DOHH2 (cell line): Measurements from ENCODE around the gene MARS1.
"Not testable (repeated sequence)": the region's sequence is repeated elsewhere in the genome, so short reads cannot be mapped to it uniquely, and the experiment has no call there.

Experiments used
- EZH2phosphoT487 ChIP-seq: fragments of 200-600 bp; sonication (generic); IDR thresholded peaks from 2 replicates; pipeline ENCODE4 v1.6.1; 2017; ENCODE audit warnings: borderline replicate concordance, mild to moderate bottlenecking, antibody characterized with exemption, low read length, moderate library complexity, mixed read lengths
- TF ChIP-seq, protein P1 (sequence below): fragments of 200-600 bp; sonication (generic); IDR thresholded peaks from one replicate; pipeline ENCODE4 v1.5.1; 2014; ENCODE audit warnings: antibody characterized with exemption, mild to moderate bottlenecking, low read depth, low read length; ENCODE audit not compliant: poor library complexity, severe bottlenecking

DNA sequence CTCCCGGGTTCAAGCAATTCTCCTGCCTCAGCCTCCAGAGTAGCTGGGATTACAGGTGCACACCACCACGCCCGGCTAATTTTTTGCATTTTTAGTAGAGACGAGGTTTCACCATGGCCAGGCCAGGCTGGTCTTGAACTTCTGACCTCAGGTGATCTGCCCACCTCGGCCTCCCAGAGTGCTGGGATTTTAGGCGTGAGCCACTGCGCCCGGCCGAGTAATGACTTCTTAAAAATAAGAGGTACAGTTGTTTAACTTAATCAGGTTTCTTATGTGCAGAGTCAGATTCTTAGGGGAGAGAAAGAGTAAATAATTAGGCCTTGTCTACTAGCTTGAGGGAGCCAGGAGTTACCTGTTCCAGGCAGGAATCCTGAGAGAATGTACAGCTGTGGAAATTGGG lies 26.4 kb downstream of the MARS1 start:
- TF ChIP-seq, protein P1, sequence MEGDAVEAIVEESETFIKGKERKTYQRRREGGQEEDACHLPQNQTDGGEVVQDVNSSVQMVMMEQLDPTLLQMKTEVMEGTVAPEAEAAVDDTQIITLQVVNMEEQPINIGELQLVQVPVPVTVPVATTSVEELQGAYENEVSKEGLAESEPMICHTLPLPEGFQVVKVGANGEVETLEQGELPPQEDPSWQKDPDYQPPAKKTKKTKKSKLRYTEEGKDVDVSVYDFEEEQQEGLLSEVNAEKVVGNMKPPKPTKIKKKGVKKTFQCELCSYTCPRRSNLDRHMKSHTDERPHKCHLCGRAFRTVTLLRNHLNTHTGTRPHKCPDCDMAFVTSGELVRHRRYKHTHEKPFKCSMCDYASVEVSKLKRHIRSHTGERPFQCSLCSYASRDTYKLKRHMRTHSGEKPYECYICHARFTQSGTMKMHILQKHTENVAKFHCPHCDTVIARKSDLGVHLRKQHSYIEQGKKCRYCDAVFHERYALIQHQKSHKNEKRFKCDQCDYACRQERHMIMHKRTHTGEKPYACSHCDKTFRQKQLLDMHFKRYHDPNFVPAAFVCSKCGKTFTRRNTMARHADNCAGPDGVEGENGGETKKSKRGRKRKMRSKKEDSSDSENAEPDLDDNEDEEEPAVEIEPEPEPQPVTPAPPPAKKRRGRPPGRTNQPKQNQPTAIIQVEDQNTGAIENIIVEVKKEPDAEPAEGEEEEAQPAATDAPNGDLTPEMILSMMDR: not testable (repeated sequence)
- not testable (repeated sequence) for TF ChIP-seq EZH2phosphoT487
